GM21717 (cell line): ENCODE data around the gene TSSK2.
"Not testable (repeated sequence)": the region's sequence is repeated elsewhere in the genome, so short reads cannot be mapped to it uniquely, and the experiment has no call there.

Experiments used
- ATAC-seq: cut with Tn5 transposase; IDR thresholded peaks from one replicate; pipeline ENCODE4 v1.9.1; 2021; ENCODE audit warnings: mild to moderate bottlenecking, moderate library complexity; ENCODE audit not compliant: unreplicated experiment

TSSK2 gene

DNA sequence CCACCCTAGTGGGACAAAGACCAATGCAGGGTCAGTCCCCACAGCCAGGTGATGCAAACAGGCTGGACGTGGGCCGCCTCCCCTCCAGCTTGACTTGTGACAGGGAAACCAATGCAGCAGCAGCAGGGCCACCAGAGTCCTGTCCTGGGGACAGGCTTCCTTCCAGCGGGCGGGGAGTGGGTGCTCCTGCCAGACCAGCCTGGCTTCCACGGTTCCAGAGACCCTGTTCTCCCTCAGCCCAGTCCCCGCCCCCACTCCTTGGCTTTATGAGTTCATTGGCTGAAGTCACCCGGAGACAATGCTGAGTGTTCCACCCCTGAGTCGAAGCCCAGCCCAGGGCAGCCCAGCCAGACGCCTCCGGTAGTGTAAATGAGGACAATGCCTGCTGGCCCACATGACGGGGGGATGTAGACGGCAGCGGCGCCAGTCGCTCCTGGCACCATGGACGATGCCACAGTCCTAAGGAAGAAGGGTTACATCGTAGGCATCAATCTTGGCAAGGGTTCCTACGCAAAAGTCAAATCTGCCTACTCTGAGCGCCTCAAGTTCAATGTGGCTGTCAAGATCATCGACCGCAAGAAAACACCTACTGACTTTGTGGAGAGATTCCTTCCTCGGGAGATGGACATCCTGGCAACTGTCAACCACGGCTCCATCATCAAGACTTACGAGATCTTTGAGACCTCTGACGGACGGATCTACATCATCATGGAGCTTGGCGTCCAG lies at the start of gene TSSK2:
Gene TSSK2, plus strand, starts transcription at position 350 of the 726 bp plus-strand sequence. Its CDS starts 92 bp downstream, at position 442.
- ATAC-seq, result no peak

DNA sequence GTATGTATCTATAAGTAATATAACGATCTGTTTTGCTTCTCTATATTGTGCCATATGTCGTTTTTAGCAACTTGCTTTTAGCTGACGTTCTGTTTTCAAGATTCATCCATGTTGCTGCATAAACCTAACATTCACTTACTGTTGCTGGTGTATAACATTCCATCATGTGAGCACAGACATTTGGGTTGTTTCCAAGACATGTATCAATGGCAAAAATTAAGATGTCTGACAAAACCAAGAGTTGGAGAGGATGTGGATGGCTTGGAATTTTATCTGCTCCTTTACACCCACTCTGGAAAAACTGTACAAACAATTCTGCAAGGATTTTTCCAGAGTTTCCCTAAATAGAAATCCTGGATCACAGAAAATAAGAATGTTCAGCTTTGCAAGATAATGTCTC lies 49.8 kb upstream of the TSSK2 start:
- ATAC-seq, result no peak

DNA sequence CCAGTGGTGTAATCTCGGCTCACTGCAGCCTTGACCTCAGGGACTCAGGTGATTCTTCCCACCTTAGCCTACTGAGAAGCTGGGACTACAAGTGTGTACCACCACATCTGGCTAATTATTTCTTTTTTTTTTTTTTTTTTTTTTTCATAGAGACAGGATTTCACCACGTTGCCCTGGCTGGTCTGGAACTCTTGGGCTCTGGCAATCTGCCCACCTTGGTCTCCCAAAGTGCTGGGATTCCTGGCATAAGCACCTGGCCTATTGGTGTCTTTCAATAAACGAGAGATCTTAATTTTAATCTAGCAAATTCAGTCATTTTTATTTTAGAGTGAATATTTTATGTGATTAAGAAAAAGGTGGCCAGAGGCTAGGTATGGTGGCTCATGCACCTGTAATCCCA lies 49.0 kb upstream of the TSSK2 start:
- no peak for ATAC-seq

DNA sequence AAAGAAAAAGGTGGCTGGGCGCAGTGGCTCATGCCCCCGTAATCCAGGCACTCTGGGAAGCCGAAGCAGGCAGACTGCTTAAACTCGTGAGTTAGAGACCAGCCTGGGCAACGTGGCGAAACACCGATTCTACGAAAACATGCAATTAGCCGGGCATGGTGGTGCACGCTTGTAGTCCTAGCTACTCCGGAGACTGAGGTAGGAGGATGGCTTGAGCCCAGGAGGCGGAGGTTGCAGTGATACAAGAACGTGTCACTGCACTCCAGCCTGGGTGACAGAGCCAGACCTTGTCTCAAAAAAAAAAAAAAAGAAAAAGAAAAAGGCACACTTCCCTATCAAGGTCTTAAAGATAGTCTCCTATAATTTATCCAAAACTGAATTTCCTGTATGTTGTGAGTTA lies 48.3 kb upstream of the TSSK2 start:
- ATAC-seq, result no peak

DNA sequence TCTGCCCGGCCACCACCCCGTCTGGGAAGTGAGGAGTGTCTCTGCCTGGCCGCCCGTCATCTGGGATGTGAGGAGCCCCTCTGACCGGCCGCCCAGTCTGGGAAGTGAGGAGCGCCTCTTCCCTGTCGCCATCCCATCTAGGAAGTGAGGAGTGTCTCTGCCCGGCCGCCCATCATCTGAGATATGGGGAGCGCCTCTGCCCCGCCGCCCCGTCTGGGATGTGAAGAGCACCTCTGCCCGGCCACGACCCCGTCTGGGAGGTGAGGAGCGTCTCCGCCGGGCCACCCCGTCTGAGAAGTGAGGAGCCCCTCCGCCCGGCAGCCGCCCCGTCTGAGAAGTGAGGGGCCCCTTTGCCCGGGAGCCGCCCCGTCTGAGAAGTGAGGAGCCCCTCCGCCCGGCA lies 47.0 kb upstream of the TSSK2 start:
- ATAC-seq, result not testable (repeated sequence)

DNA sequence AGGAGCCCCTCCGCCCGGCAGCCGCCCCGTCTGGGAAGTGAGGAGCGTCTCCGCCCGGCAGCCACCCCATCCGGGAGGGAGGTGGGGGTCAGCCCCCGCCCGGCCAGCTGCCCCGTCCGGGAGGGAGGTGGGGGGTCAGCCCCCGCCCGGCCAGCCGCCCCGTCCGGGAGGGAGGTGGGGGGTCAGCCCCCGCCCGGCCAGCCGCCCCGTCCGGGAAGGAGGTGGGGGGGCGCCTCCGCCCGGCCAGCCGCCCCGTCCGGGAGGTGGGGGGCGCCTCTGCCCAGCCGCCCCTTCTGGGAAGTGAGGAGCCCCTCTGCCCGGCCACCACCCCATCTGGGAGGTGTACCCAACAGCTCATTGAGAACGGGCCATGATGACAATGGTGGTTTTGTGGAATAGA lies 46.5 kb upstream of the TSSK2 start:
- ATAC-seq, result not testable (repeated sequence)

DNA sequence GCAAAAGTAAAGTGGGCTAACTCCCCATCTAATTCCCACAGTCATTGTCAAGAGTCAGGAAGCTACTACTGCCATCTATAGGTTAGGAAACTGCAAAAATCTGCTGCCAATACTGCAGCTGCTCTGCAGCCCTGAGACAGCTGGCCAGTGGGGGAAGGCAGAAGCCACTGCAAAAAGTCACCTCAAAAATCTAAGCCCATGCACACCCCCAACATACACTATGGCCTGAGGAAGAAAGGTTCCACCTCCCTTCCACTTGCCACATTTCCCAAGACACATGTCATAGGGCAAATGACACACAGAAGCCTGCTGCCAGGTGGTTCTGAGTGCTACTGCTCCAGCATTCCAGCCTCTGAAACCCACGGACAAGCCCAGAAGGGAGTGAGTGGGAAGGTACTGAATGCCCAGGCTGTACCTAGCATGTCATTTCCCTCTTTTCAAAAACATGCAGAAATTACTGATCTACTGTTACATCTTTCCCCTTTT lies 45.8 kb upstream of the TSSK2 start:
- no peak for ATAC-seq

DNA sequence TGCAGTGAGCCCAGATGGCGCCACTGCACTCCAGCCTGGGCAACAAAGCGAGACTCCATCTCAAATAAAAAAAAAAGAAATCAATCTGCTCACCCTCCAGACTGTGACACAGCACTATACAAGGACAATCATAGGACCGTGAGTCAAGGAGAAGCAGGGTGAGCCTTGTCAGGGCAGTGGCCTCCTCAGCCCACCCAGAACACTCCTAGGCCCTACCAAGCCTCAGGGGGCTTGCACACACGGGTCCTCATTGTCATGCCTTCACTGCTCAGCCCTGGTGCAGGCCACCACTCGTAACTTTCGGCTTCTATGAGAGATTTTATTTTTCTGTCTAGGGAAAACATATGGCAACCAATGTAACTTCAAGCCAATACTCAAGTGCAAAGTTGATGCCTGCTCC lies 44.7 kb upstream of the TSSK2 start:
- no peak for ATAC-seq

DNA sequence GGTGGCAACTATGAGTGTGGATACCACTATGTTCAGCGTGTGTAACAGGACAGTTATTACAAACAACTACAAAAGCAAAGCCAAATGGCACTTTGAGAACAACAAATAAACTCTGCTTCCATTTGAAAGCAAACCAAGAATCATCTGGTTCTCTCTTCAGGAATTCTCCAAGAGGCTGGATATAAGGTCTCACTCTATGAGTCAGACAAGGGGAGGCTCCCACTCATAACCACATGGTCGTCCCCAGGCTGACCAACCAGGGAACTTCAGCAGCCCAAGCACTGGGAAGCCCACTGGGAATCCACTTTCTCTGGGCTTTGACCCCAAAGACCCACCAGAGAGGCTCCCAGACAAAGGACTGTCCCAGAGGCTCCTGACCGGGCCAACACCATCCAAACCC lies 44.2 kb upstream of the TSSK2 start:
- ATAC-seq, result no peak

DNA sequence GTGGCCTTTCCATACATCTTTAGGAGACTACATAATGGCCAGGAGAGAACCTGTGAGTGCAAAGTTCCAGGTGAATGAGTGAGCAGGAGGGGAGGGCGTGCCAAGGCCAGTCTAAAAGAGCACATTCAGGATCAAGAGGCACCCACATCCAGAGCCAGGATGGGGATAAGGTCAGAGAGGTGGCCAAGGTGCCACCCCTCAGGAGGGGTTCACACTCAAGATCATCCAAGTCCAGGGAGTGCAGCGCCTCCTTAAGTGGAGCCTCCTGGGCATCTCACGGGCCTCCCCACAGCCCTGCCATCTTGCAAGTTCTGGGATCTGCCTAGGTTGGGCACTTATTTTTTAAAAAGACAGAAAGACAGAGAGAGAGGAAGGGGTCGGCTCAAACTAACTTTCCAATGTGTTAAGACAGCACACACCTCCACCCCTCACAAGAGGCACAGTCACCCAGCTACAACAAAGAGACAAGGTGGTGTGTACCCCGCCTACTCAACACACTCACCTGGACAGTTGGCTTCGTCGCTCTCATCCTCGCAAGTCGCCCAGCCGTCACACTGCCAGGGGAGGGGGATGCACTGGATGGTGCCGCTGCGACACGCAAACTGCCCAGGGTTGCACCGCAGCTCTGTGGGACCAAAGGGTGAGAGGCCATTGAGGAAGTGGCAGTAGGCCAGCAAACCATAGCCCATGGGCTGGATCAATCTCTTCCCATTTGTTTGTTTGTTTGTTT lies 42.1 kb upstream of the TSSK2 start:
- no peak for ATAC-seq

DNA sequence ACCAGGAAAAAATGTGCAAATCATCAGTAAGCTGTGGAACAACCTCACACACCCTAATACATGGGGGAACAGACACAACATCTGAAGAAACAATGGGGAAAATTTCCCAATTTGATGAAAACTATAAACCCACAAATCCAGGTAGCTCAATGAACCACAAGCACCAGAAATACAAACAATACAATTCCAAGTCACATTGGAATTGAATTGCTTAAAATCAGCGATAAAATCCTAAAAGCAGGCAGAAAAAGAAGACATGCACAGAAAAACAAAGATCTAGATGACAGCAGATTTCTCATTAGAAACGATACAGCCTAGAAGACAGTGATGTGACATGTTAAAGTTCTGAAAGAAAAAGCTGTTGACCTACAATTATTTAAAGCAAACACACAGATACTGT lies 40.9 kb upstream of the TSSK2 start:
- ATAC-seq, result no peak

DNA sequence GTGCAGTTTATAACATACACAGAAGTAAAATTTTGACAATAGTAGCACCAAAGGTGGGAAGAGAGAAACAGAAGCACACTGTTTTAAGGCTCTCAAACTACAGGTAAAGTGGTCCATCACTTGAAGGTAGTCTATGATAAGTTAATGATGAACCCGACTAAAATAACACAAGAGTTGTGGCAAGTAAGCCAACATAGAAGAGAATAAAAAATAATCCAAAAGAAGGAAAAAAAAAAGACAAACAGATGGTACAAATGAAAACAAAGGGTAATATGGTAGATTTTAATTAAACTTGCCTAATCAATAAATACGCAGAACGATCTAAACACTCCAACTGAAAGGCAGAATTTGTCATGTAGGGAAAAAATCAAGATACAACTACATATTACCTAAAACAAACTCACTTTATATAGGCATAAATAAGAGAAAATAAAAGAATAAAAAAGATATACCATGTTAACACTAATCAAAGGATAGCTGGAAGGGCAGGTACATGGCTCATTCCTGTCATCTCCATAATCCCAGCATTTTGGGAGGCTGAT lies 40.5 kb upstream of the TSSK2 start:
- no peak for ATAC-seq

DNA sequence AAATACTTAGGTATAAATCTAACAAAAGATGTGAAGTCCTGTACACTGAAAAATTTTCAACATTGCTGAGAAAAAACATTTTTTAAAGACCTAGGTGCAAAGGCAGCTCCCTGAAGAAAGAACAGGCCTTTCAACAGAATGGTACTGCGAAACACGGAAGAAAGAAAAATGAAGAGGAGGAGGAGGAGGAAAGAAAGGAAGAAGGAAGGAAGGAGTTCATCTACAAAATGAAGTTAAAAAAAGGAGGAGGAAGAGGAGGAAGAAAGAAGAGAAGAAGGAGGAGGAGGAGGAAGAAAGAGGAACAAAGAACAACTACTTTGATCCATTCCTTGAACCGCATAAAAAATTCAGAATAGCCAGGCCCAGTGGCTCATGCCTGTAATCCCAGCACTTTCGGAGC lies 38.4 kb upstream of the TSSK2 start:
- no peak for ATAC-seq

DNA sequence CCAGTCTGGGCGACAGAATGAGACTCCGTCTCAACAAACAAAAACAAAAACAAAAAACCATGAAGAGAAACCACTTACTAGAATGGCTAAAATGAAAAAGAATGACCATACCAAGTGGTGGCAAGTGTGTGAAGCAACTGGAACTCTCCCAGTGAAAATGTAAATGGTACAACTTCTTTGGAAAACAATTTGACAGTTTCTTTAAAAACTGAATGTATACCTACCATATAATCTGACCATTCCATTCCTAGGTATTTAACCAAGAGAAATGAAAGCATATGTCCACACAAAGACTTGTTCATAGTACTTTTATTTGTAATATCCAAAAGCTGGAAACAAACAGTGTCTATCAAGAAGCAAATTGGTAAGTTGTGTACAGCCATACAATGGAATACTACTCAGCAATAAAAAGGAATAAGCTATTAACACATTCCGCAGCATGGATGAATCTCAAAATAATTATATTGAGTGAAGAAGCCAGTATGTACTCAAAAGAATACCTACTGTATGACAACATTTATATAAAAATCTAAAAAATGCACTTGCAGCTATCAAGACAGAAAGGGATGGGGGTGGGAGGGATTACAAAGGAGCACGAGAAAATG lies 36.6 kb upstream of the TSSK2 start:
- ATAC-seq, result no peak

DNA sequence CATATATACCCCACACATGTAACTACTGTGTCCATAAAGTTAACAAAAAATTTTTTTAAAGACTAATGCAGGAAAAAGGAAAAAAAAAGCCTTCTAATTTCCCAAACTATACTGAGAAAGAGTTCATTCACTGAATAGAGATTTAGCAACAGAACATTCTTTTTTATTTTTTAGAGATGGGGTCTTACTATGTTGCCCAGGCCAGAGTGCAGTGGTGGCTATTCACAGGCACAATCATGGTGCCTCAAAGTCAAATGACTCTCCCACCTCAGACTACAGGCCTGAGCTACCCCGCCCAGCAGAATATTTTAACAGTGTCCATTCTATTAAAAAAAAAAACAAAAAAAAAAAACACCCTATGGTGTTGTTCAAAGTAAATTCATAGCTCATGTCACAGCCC lies 34.6 kb upstream of the TSSK2 start:
- no peak for ATAC-seq

DNA sequence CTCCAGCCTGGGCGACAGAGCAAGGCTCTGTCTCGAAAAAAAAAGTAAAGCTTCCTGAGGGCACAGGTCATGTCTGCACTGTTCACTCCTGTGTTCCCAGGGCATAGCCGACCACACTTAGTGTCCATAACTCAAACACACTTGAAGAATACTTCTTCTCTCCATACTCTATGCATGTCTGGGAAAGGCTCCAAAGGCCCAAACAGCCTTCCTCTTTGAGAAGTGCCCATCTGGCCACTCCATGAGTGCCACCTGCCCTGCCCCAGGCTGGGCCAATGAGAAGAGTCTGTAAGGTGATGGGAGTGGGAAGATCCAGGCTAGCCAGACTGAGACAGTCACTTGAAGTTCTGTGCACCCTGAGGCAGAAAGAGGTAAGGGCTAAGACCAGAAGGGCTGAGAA lies 33.6 kb upstream of the TSSK2 start:
- no peak for ATAC-seq

DNA sequence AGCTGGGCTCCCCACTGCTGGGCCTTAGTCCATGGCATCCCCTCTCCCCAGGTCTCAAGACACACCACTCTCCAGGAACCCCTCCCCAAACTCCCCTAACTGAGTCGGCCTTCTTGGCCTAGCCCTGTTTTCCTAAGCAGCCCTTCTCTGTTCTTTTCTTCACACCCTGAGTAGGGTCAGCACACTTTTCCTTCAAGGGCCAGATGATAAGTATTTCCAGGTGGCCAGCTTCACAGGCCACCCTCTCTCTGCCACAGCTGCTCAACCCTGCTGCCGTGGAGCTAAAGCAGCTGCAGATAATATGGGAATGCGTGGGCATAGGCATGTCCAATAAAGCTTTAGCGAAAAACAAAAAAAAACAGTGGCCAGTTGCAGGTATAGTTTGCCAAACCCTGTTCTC lies 33.0 kb upstream of the TSSK2 start:
- ATAC-seq, result no peak

DNA sequence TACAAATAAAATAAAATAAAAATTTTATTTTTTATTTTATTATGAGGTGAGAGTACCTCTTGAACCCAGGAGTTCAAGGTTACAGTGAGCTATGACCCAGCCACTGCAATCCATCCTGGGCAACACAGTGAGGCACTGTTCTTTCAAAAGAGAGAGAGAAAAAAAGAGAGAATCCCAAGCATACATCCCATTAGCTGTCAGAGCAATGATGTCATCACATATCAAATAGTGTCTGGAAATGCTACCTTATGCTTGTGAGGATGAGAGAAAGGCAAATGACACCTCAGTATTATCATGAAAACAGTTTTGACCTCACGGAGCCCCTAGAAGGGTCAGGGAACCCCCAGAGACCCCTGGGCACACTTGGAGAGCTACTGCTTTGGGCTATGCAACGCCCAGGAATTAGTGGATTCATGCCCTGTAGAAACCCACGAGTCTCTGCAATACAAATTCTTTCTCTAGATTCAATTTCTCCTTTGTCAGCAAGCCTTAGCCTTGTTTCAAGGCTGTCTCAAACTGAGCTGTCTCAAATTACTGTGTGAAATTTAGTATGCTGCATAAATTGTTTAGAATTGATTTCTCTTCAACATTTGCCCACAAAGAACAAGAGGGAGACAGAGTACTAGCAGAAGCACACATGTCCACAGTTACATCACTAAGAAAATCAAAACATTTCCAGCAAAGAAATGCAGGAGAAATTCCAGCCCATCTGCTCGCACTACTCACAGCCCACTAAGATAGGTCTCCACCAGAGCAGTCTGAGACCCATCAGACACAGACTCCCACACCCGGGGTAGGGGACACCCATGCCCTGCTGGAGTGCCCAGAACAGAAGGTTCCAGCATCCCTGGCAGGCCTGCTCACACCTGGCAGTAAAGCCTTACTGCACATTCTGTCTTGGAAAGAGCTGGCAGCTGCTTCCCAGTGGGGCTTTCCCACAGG lies 27.0 kb upstream of the TSSK2 start:
- ATAC-seq, result no peak

DNA sequence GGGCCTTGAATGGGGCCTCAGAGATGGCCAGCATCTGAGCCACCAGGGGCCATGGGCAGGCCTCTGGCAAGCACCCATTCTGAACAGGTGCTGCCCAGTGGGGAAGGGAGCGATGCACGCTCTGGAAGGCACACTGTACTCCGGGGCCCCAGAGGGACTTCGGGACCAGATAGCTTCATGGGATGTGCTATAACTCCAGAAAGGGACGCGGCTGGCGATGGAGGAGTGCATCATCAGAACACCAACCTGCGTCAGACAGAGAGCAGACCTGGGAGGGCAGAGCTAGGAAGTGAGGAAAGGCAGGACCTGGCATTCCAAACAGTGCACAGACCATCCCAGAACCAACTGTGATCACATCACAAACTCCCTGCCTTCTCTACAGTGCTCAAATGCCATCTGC lies 25.7 kb upstream of the TSSK2 start:
- ATAC-seq, result no peak
